Prostate gland (tissue), 2 donors: ENCODE results near the gene AVPI1.

ENCODE experiments used
- POLR2A ChIP-seq: fragments of 450-650 bp; IDR thresholded peaks from one replicate; pipeline ENCODE4 v1.6.1; 2016; ENCODE audit warnings: antibody characterized with exemption, mild to moderate bottlenecking
- POLR2AphosphoS5 ChIP-seq: sonication (generic); formaldehyde crosslinking; IDR thresholded peaks from one replicate; pipeline ENCODE4 v1.6.1; 2017; ENCODE audit warnings: antibody characterized with exemption
- TF ChIP-seq, protein P1 (sequence below), 4 experiments: fragments of 200-600 bp in 2 of 4; fragments of 450-650 bp in 2 of 4; sonication (generic) in 2 of 4; IDR thresholded peaks; 1 replicate in 3 of 4; 2 replicates in 1 of 4; pipeline ENCODE4 v1.5.1; 2016 to 2019; ENCODE audit warnings: antibody characterized with exemption in 4 of 4, mild to moderate bottlenecking in 2 of 4, moderate library complexity in 2 of 4

DNA sequence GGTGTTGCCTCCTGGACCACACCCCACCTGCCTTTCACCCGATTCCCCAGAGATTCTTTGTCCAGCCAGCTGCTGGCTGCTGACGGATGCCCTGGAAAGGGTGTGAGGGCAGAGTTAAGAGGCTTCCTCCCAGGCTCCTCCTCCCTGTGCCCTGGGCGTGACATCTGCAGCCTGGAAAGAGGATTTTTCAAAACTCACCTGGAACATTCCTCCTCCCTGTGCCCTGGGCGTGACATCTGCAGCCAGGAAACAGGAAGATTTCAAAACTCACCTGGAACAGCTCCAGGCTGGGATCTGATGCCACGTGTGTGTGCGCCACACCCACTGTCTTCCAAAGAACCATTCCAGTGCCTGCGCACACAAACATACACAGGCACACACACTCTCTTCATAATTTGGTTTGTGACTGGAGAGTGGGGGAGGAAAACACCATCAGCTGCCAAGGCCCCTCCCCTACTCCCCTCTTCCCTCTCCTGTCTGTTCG is 31.7 kb upstream of the AVPI1 start:
- TF ChIP-seq POLR2A (no peak), POLR2AphosphoS5 (peak; percentile 95)
- TF ChIP-seq, protein P1, sequence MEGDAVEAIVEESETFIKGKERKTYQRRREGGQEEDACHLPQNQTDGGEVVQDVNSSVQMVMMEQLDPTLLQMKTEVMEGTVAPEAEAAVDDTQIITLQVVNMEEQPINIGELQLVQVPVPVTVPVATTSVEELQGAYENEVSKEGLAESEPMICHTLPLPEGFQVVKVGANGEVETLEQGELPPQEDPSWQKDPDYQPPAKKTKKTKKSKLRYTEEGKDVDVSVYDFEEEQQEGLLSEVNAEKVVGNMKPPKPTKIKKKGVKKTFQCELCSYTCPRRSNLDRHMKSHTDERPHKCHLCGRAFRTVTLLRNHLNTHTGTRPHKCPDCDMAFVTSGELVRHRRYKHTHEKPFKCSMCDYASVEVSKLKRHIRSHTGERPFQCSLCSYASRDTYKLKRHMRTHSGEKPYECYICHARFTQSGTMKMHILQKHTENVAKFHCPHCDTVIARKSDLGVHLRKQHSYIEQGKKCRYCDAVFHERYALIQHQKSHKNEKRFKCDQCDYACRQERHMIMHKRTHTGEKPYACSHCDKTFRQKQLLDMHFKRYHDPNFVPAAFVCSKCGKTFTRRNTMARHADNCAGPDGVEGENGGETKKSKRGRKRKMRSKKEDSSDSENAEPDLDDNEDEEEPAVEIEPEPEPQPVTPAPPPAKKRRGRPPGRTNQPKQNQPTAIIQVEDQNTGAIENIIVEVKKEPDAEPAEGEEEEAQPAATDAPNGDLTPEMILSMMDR (IDR thresholded peaks at IDR 0.05) = no peak
